ENCODE results near the gene CAMKV. TPM values are rescaled to one million over a fixed set of nuclear protein-coding genes. Genes with fewer than 3 reads are reported as not detected.

Gene CAMKV
- total and polyA plus RNA-seq, 2 of the 8 experiments (the other 6 are each of a cell fraction or from before 2014, with no cell fraction given): 56.3 to 66.4 TPM

- no peak for TF ChIP-seq CHD7 (IDR thresholded peaks at IDR 0.05; ENCODE audit: insufficient replicate concordance, low read length)
- no peak for TF ChIP-seq CTCF (IDR thresholded peaks at IDR 0.05; ENCODE audit: control extremely low read depth in 1 of 3, insufficient read depth in 1 of 3, low read depth in 1 of 3, low read length in 3 of 3)
- no peak for TF ChIP-seq TEAD4 (IDR thresholded peaks at IDR 0.05; ENCODE audit: low read depth, low read length)
- no peak for TF ChIP-seq YY1 (IDR thresholded peaks at IDR 0.05; ENCODE audit: low read depth, low read length)
- TF ChIP-seq ZNF274 (IDR thresholded peaks at IDR 0.05; ENCODE audit: borderline replicate concordance, extremely low read depth, low read length): no peak
- TF ChIP-seq USF2 (IDR thresholded peaks at IDR 0.05; ENCODE audit: low read length): no peak
- no peak for TF ChIP-seq SP2 (IDR thresholded peaks at IDR 0.05; ENCODE audit: low read length)
- TF ChIP-seq EP300 (IDR thresholded peaks at IDR 0.05; ENCODE audit: borderline replicate concordance in 1 of 2, low read depth in 2 of 2, low read length in 2 of 2): no peak
Observed at GRCh38 chr3:49841806-49842205, 27.9 kb downstream of the CAMKV start (continued).
